ENCODE measurements around the gene PIK3CB. TPM values are rescaled to one million over a fixed set of nuclear protein-coding genes. Genes with fewer than 3 reads are reported as not detected.

The PIK3CB gene
- total RNA-seq, 1 donor from 2014 or later = 21.9 TPM

DNA sequence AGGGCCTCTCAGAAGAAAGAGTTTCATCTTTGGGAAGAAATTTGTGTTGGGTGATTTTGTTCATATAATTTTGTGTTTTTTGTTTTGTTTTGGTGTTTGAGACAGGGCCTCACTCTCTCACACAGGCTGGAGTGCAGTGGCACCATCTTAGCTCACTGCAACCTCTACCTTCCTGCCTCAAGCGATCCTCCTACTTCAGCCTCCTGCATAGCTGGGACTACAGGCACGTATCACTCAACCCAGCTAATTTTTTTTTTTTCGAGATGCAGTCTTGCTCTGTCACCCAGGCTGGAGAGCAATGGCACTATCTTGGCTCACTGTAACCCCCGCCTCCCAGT is 29.0 kb upstream of the PIK3CB start:
- Mint-ChIP-seq H3K9me3 (no peaks in the 10 kb centered on the region), H3K36me3 (ENCODE audit: low read depth) (no peaks in the 10 kb centered on the region), H3K27me3 (no peaks in the 10 kb centered on the region), H3K27ac (no peak overlapping the region), H3K4me1 (no peaks in the 10 kb centered on the region), H3K4me3 (no peak overlapping the region)
- no peak for ATAC-seq (ENCODE audit: low read depth)
- TF ChIP-seq, protein P1, sequence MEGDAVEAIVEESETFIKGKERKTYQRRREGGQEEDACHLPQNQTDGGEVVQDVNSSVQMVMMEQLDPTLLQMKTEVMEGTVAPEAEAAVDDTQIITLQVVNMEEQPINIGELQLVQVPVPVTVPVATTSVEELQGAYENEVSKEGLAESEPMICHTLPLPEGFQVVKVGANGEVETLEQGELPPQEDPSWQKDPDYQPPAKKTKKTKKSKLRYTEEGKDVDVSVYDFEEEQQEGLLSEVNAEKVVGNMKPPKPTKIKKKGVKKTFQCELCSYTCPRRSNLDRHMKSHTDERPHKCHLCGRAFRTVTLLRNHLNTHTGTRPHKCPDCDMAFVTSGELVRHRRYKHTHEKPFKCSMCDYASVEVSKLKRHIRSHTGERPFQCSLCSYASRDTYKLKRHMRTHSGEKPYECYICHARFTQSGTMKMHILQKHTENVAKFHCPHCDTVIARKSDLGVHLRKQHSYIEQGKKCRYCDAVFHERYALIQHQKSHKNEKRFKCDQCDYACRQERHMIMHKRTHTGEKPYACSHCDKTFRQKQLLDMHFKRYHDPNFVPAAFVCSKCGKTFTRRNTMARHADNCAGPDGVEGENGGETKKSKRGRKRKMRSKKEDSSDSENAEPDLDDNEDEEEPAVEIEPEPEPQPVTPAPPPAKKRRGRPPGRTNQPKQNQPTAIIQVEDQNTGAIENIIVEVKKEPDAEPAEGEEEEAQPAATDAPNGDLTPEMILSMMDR (IDR thresholded peaks at IDR 0.05) = no peak
- no peak for DNase-seq
- CTCF ChIA-PET = no interaction called here
- intact Hi-C loops (cut with micrococcal nuclease) = no loop called here
- POLR2A ChIA-PET = no interaction called here

DNA sequence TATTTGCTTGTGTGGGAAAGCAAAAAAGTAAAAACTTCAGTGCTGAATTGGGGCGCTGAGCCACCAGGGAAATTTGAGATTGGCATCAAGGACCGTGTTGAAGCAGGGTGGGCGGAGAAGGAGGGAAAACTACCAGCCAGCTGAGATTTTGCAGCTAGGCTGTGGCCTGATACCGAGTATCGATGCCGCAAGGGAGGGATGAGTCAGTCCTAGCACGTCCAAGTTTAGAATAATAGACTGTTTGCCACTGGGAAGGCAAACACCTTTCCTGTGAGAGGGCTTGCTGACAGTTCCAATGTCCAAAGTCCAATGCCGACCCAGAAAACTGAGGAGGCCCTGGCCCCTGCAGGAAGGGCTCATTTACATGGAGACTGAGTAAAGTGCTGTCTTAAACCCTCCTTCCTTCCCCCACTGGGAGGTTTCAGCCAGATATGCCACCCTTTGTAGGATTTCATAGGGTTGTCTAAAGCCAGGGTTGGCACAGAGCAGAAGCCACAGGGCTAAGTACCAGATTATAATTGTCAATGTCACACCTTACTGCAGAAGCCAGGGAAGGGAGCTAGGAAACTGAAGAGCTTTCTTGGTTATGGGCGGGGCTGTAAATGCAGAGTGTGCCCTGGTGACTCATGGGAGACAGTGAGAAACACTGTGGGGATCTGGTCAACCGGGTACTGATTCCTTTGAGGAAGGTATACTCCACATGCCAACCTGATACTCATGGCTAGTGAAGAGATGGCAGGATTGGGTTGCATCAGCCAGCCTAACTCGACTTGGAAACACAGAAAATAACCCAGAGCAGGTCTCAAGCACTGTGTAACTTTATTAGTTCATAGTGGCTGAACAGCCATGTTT is 28.4 kb upstream of the PIK3CB start:
- ATAC-seq (ENCODE audit: low read depth) (no peak), DNase-seq (no peak)
- Mint-ChIP-seq H3K4me1 (no peaks in the 10 kb centered on the region), H3K27ac (no peak overlapping the region), H3K27me3 (no peaks in the 10 kb centered on the region), H3K36me3 (ENCODE audit: low read depth) (no peaks in the 10 kb centered on the region), H3K4me3 (no peak overlapping the region), H3K9me3 (no peaks in the 10 kb centered on the region)
- intact Hi-C loops (cut with micrococcal nuclease) = no loop called here
- CTCF ChIA-PET = no interaction called here
- TF ChIP-seq, protein P1 (IDR thresholded peaks at IDR 0.05) = no peak
- POLR2A ChIA-PET = no interaction called here

GRCh38 chr3:138862531-138862923 is 27.8 kb upstream of the PIK3CB start:
- H3K36me3 Mint-ChIP-seq (ENCODE audit: low read depth) = no peaks in the 10 kb centered on the region
- no peak overlapping the region for H3K27ac Mint-ChIP-seq
- DNase-seq = no peak
- H3K27me3 Mint-ChIP-seq = no peaks in the 10 kb centered on the region
- H3K4me3 Mint-ChIP-seq = no peak overlapping the region
- ChIA-PET POLR2A (no interaction called here), CTCF (no interaction called here)
- no peak for ATAC-seq (ENCODE audit: low read depth)
- no peaks in the 10 kb centered on the region for H3K9me3 Mint-ChIP-seq
- H3K4me1 Mint-ChIP-seq = no peaks in the 10 kb centered on the region
- intact Hi-C loops (cut with micrococcal nuclease) = no loop called here
- TF ChIP-seq, protein P1 (IDR thresholded peaks at IDR 0.05) = no peak

DNA sequence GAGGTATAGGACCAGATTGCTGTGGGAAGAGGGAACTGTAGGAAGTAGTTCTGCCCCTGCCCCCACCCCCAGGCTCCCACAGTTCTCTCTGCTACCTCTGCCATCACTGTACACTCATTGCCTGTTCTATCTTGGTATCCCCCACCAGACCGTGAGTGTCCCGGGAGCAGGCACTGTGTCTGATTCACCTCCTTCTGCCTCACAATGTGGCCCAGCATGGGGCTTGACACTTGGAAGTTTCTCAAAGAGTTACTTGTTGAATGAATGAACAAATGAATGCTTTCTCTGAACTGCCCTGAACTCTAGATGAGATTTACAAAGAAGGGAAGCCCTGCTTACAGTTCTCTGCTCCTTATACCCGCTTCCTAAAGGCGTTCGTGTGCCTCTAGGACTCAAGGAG is 27.1 kb upstream of the PIK3CB start:
- ATAC-seq (ENCODE audit: low read depth) = no peak
- no peak for DNase-seq
- no peak overlapping the region for H3K27ac Mint-ChIP-seq
- TF ChIP-seq, protein P1 (IDR thresholded peaks at IDR 0.05) = no peak
- ChIA-PET POLR2A (no interaction called here), CTCF (interaction anchor here (0.9 kb wide), 1 partner anchor 54 kb away, joined by 3 read pairs; no protein-coding TSS in a partner anchor)
- no peaks in the 10 kb centered on the region for H3K9me3 Mint-ChIP-seq
- H3K4me3 Mint-ChIP-seq = no peak overlapping the region
- H3K4me1 Mint-ChIP-seq = no peaks in the 10 kb centered on the region
- intact Hi-C loops (cut with micrococcal nuclease) = no loop called here
- no peaks in the 10 kb centered on the region for H3K27me3 Mint-ChIP-seq
- H3K36me3 Mint-ChIP-seq (ENCODE audit: low read depth) = no peaks in the 10 kb centered on the region

DNA sequence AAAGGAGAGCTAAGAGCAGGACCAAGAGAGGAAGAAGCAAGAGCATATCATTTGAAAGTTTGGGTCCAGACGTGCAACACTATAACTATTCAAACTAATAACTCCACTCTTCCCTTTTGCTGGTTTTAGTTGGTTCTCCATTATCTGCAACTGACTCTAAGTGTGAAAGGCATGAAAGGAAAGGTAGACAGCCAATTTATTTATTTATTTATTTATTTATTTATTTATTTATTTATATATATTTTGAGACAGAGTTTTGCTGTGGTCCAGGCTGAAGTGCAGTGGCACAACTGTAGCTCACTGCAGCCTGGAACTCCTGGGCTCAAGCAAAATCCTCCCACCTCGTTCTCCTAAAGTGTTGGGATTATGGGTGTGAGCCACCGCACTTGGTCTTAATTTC is 22.1 kb upstream of the PIK3CB start:
- POLR2A ChIA-PET = no interaction called here
- TF ChIP-seq, protein P1 (IDR thresholded peaks at IDR 0.05) = no peak
- intact Hi-C loops (cut with micrococcal nuclease) = no loop called here
- ATAC-seq (ENCODE audit: low read depth) = no peak
- peaks cover 7% of the 10 kb centered on the region for H3K27me3 Mint-ChIP-seq
- H3K27ac Mint-ChIP-seq = no peak overlapping the region
- H3K4me1 Mint-ChIP-seq = no peaks in the 10 kb centered on the region
- H3K36me3 Mint-ChIP-seq (ENCODE audit: low read depth) = no peaks in the 10 kb centered on the region
- CTCF ChIA-PET = no interaction called here
- H3K9me3 Mint-ChIP-seq = no peaks in the 10 kb centered on the region
- no peak for DNase-seq
- H3K4me3 Mint-ChIP-seq = no peak overlapping the region
